GM19099 (cell line): Measurements from ENCODE around the gene SPACA6.

Experiments used
- POLR2A ChIP-seq: IDR thresholded peaks from 3 replicates; pipeline ENCODE4 v1.6.1; 2011; ENCODE audit warnings: low read depth; ENCODE audit not compliant: insufficient read length; ENCODE audit errors: extremely low read depth

SPACA6 gene

GRCh38 chr19:51697169-51697776 is 4.1 kb downstream of the SPACA6 start:
- no peak for TF ChIP-seq POLR2A

GRCh38 chr19:51698296-51698695 is 5.2 kb downstream of the SPACA6 start:
- no peak for TF ChIP-seq POLR2A

GRCh38 chr19:51699170-51699569 is 6.0 kb downstream of the SPACA6 start:
- no peak for TF ChIP-seq POLR2A

- TF ChIP-seq POLR2A: no peak
These were observed 8.5 kb downstream of the SPACA6 start for GRCh38 chr19:51701468-51702100.

- TF ChIP-seq POLR2A: no peak
These were observed 9.1 kb downstream of the SPACA6 start for GRCh38 chr19:51702103-51702824.

GRCh38 chr19:51702825-51703574 is 9.9 kb downstream of the SPACA6 start:
- no peak for TF ChIP-seq POLR2A

GRCh38 chr19:51703575-51704515 is 10.7 kb downstream of the SPACA6 start:
- TF ChIP-seq POLR2A: peak; percentile 94

- no peak for TF ChIP-seq POLR2A
These were observed 11.5 kb downstream of the SPACA6 start for GRCh38 chr19:51704626-51705025.

- TF ChIP-seq POLR2A: no peak
These were observed 13.2 kb downstream of the SPACA6 start for GRCh38 chr19:51706296-51706695.

GRCh38 chr19:51706885-51707284 is 13.8 kb downstream of the SPACA6 start:
- no peak for TF ChIP-seq POLR2A

GRCh38 chr19:51708811-51709210 is 15.7 kb downstream of the SPACA6 start:
- no peak for TF ChIP-seq POLR2A

GRCh38 chr19:51709575-51709974 is 16.4 kb downstream of the SPACA6 start:
- no peak for TF ChIP-seq POLR2A

GRCh38 chr19:51710163-51710562 is 17.0 kb downstream of the SPACA6 start:
- TF ChIP-seq POLR2A: no peak

GRCh38 chr19:51711702-51712101 is 18.6 kb downstream of the SPACA6 start:
- TF ChIP-seq POLR2A: no peak

- no peak for TF ChIP-seq POLR2A
These were observed 19.4 kb downstream of the SPACA6 start for GRCh38 chr19:51712461-51713081.
